Endothelial cell of umbilical vein (primary cell): ENCODE data around the gene DSCAML1. TPM values are rescaled to one million over a fixed set of nuclear protein-coding genes. Genes with fewer than 3 reads are reported as not detected.

Experiments used
- BruUV-seq: library from RNA; stranded (reverse); fragments of 400-500 nt; replicated peaks from 2 replicates; lab custom pipeline; 2021; lab: Mats Ljungman, UMichigan
- CTCF ChIA-PET: fragments of 300-600, 350-600 bp; sonication (Branson Sonifier 250); formaldehyde crosslinking; loops from one replicate; lab custom pipeline; 2021; ENCODE audit warnings: antibody characterized with exemption, inconsistent platforms; lab: Charles Lee
- POLR2A ChIA-PET: fragments of 300-600, 350-600 bp; sonication (Branson Sonifier 250); formaldehyde crosslinking; loops from one replicate; lab custom pipeline; 2021; ENCODE audit warnings: antibody characterized with exemption, inconsistent platforms; lab: Charles Lee
- DNase-seq: peaks from one replicate; pipeline ENCODE4 v3.0.0-alpha.2; 2011; ENCODE audit warnings: low read depth, low spot score
- FAIRE-seq: peaks from 2 replicates; lab custom pipeline; 2011; peaks lifted over from hg19 to GRCh38; lab: Jason Lieb, UNC
- H2AFZ ChIP-seq: 2 replicates; pipeline ENCODE4 v1.6.0; 2012; ENCODE audit warnings: low read depth, low read length, control low read depth, inconsistent platforms
- H3K27ac ChIP-seq: 2 replicates; pipeline ENCODE4 v1.5.1; 2011; ENCODE audit warnings: low read depth, mild to moderate bottlenecking, control low read depth, low read length, moderate library complexity; ENCODE audit not compliant: insufficient read depth
- H3K27me3 ChIP-seq, 2 experiments: 2 replicates each; pipeline versions ENCODE4 v1.6.0 to v1.6.1; 2011; ENCODE audit warnings: low read length in 2 of 2, mixed read lengths in 1 of 2; ENCODE audit not compliant: control insufficient read depth in 2 of 2, insufficient read depth in 2 of 2
- H3K36me3 ChIP-seq, 2 experiments: 2 replicates in 1 of 2; 3 replicates in 1 of 2; pipeline ENCODE4 v1.5.1; 2011; ENCODE audit warnings: low read length in 2 of 2, mild to moderate bottlenecking in 1 of 2, moderate library complexity in 1 of 2; ENCODE audit not compliant: control insufficient read depth in 2 of 2, insufficient read depth in 2 of 2; ENCODE audit errors: extremely low read depth in 1 of 2
- H3K4me1 ChIP-seq: 3 replicates; pipeline ENCODE4 v1.5.1; 2011; ENCODE audit warnings: mild to moderate bottlenecking, low read length; ENCODE audit not compliant: control insufficient read depth, insufficient read depth; ENCODE audit errors: extremely low read depth
- H3K4me2 ChIP-seq: 2 replicates; pipeline ENCODE4 v1.6.1; 2011; ENCODE audit warnings: low read length, control low read depth, mixed read lengths; ENCODE audit not compliant: insufficient read depth
- H3K4me3 ChIP-seq, 3 experiments: fragments of 200-600 bp in 1 of 3; sonication (generic), shearing (Covaris generic) in 1 of 3; replicated peaks in 1 of 3; 2 replicates each; pipeline ENCODE4 v1.5.1; 2011 to 2016; ENCODE audit warnings: control low read depth in 3 of 3, low read length in 3 of 3, mild to moderate bottlenecking in 2 of 3, inconsistent platforms in 1 of 3, low read depth in 1 of 3, moderate library complexity in 1 of 3; ENCODE audit not compliant: insufficient read depth in 1 of 3
- H3K79me2 ChIP-seq: 2 replicates; pipeline ENCODE4 v1.6.0; 2012; ENCODE audit warnings: low read length, inconsistent platforms; ENCODE audit not compliant: control insufficient read depth, insufficient read depth
- H3K9ac ChIP-seq: replicated peaks from 2 replicates; pipeline ENCODE3; 2011; ENCODE audit warnings: low read length, control low read depth; ENCODE audit not compliant: insufficient read depth; ENCODE audit errors: extremely low read depth
- H3K9me1 ChIP-seq: replicated peaks from 3 replicates; pipeline ENCODE4 v1.6.0; 2011; ENCODE audit warnings: mild to moderate bottlenecking, low read length; ENCODE audit not compliant: control insufficient read depth, insufficient read depth; ENCODE audit errors: extremely low read depth
- H3K9me3 ChIP-seq: replicated peaks from 2 replicates; pipeline ENCODE4 v1.5.1; 2012; ENCODE audit warnings: low read length, inconsistent platforms; ENCODE audit not compliant: control insufficient read depth, insufficient read depth
- H4K20me1 ChIP-seq: replicated peaks from 2 replicates; pipeline ENCODE3; 2011; ENCODE audit warnings: mild to moderate bottlenecking, low read length; ENCODE audit not compliant: control insufficient read depth, insufficient read depth; ENCODE audit errors: extremely low read depth
- CTCF ChIP-seq, 2 donors: IDR thresholded peaks; 1 replicate in 1 of 2; 2 replicates in 1 of 2; pipeline ENCODE4 v1.5.1; 2011; ENCODE audit warnings: low read length in 2 of 2, mild to moderate bottlenecking in 2 of 2, moderate library complexity in 2 of 2, control low read depth in 1 of 2, inconsistent platforms in 1 of 2, low read depth in 1 of 2; ENCODE audit not compliant: insufficient read depth in 1 of 2; ENCODE audit errors: extremely low read depth in 1 of 2
- EZH2 ChIP-seq: IDR thresholded peaks from 2 replicates; pipeline ENCODE4 v1.6.1; 2012; ENCODE audit warnings: borderline replicate concordance, low read depth, mild to moderate bottlenecking, moderate library complexity, low read length, inconsistent platforms; ENCODE audit not compliant: severe bottlenecking
- JUN ChIP-seq: IDR thresholded peaks from 2 replicates; pipeline ENCODE4 v1.6.1; 2011; ENCODE audit warnings: borderline replicate concordance, low read depth; ENCODE audit not compliant: insufficient read length, insufficient read depth
- MAX ChIP-seq: IDR thresholded peaks from 2 replicates; pipeline ENCODE4 v1.6.1; 2011; ENCODE audit not compliant: insufficient read depth, insufficient read length
- MYC ChIP-seq: IDR thresholded peaks from one replicate; pipeline ENCODE4 v1.6.1; 2011; ENCODE audit warnings: mild to moderate bottlenecking, low read depth, low read length
- POLR2AphosphoS5 ChIP-seq: IDR thresholded peaks from 2 replicates; pipeline ENCODE4 v1.6.1; 2012; ENCODE audit warnings: low read depth, mild to moderate bottlenecking, control low read depth, low read length, moderate library complexity; ENCODE audit not compliant: insufficient read depth
- dilution Hi-C: fragments of 300-500 bp; cut with MboI; formaldehyde crosslinking; loops from one replicate; pipeline ENCODE4 v1.15.0; 2019; ENCODE audit warnings: low sequenced_read_pairs; ENCODE audit not compliant: extremely low pct_ligation_motif_present
- intact Hi-C: fragments of 100-400 bp; cut with micrococcal nuclease; formaldehyde crosslinking; loops from one replicate; pipeline ENCODE4 v1.10.0; 2022
- polyA plus RNA-seq, 4 experiments: library from polyadenylated mRNA; depleted of rRNA in 3 of 4; stranded (reverse) in 3 of 4; unstranded in 1 of 4; fragments of >200 nt; gene quantifications; 2 replicates each; pipeline versions ENCODE4 v1.2.1 to v1.2.3, GENCODE V29; 2011 to 2012; ENCODE audit warnings: missing spikeins in 1 of 4
- total RNA-seq: library from RNA; stranded (reverse); gene quantifications from 2 replicates; pipeline ENCODE4 v1.2.3, GENCODE V29; 2021

The DSCAML1 gene
- total and polyA plus RNA-seq, 2 donors (not counting 3 experiments of a cell fraction or from before 2014, with no cell fraction given), result not detected

- DNase-seq, result no peak
- H3K79me2 ChIP-seq, result no peaks in the 10 kb centered on the region
- H3K27ac ChIP-seq, result no peak overlapping the region
- H3K4me2 ChIP-seq, result no peak overlapping the region
- H3K9ac ChIP-seq, result no peak overlapping the region
- ChIA-PET POLR2A (no interaction called here), CTCF (interaction anchor here (1.1 to 3.7 kb wide), 4 partner anchors 9 to 120 kb away, joined by 5 to 34 read pairs (median 6); no protein-coding TSS in a partner anchor)
- dilution Hi-C loops (no loop called here), intact Hi-C loops (no loop called here)
- TF ChIP-seq POLR2AphosphoS5 (no peak), MYC (no peak), CTCF (IDR thresholded peaks at IDR 0.05; ENCODE audit: extremely low read depth in 1 of 2, insufficient read depth in 1 of 2, low read depth in 1 of 2, low read length in 2 of 2) (no peak), MAX (no peak), JUN (no peak), EZH2 (no peak)
- H3K9me3 ChIP-seq, result no peaks in the 10 kb centered on the region
- no peaks in the 10 kb centered on the region for H3K27me3 ChIP-seq
- no peaks in the 10 kb centered on the region for H3K9me1 ChIP-seq
- no peaks in the 10 kb centered on the region for H3K36me3 ChIP-seq
- H3K4me1 ChIP-seq, result peaks cover 36% of the 10 kb centered on the region
- FAIRE-seq, result no peak
- no peaks in the 10 kb centered on the region for H4K20me1 ChIP-seq
- no peak overlapping the region for H2AFZ ChIP-seq
- no TSS peak for BruUV-seq
- H3K4me3 ChIP-seq, result no peak overlapping the region
These were observed 29.8 kb upstream of the DSCAML1 start for GRCh38 chr11:117826832-117827231.
